NT2/D1 (cell line): Measurements from ENCODE around the gene WNT5B.

ENCODE experiments used
- DNase-seq: peaks from one replicate; pipeline ENCODE4 v3.0.0-alpha.2; 2011; ENCODE audit warnings: low read depth, low spot score
- H3K27me3 ChIP-seq: 2 replicates; pipeline ENCODE4 v1.6.0; 2011; ENCODE audit warnings: mild to moderate bottlenecking; ENCODE audit not compliant: insufficient read length, insufficient read depth
- H3K36me3 ChIP-seq: 2 replicates; pipeline ENCODE4 v1.6.1; 2011; ENCODE audit warnings: mild to moderate bottlenecking, low read length, mixed read lengths; ENCODE audit not compliant: insufficient read depth, insufficient read length
- H3K4me1 ChIP-seq: 2 replicates; pipeline ENCODE4 v1.5.1; 2011; ENCODE audit not compliant: insufficient read depth, insufficient read length
- H3K4me3 ChIP-seq: 2 replicates; pipeline ENCODE4 v1.5.1; 2011; ENCODE audit warnings: low read depth; ENCODE audit not compliant: insufficient read length
- H3K9ac ChIP-seq: 2 replicates; pipeline ENCODE4 v1.6.0; 2011; ENCODE audit warnings: low read depth; ENCODE audit not compliant: insufficient read length
- H3K9me3 ChIP-seq: 2 replicates; pipeline ENCODE4 v1.5.1; 2011; ENCODE audit warnings: mild to moderate bottlenecking, low read length; ENCODE audit not compliant: insufficient read depth
- SUZ12 ChIP-seq: IDR thresholded peaks from 2 replicates; pipeline ENCODE4 v1.6.1; 2011; ENCODE audit not compliant: insufficient read length, insufficient read depth; ENCODE audit errors: extremely low read depth
- YY1 ChIP-seq: IDR thresholded peaks from 2 replicates; pipeline ENCODE4 v1.6.1; 2011; ENCODE audit not compliant: insufficient read length, insufficient read depth
- ZNF274 ChIP-seq: IDR thresholded peaks from 2 replicates; pipeline ENCODE4 v1.6.1; 2011; ENCODE audit warnings: mild to moderate bottlenecking, low read depth, low read length

WNT5B gene

GRCh38 chr12:1633459-1633858 is 4.4 kb downstream of the WNT5B start:
- Histone ChIP-seq H3K9me3 (no peaks in the 10 kb centered on the region), H3K36me3 (peaks cover 49% of the 10 kb centered on the region), H3K4me1 (peaks cover 20% of the 10 kb centered on the region), H3K27me3 (peaks cover 45% of the 10 kb centered on the region), H3K9ac (no peak overlapping the region), H3K4me3 (no peak overlapping the region)
- TF ChIP-seq SUZ12 (no peak), YY1 (no peak), ZNF274 (no peak)
- DNase-seq = no peak

GRCh38 chr12:1634149-1634548 is 5.1 kb downstream of the WNT5B start:
- no peak for DNase-seq
- Histone ChIP-seq H3K4me3 (no peak overlapping the region), H3K27me3 (peaks cover 38% of the 10 kb centered on the region), H3K9ac (no peak overlapping the region), H3K36me3 (peaks cover 53% of the 10 kb centered on the region), H3K4me1 (peaks cover 16% of the 10 kb centered on the region), H3K9me3 (no peaks in the 10 kb centered on the region)
- TF ChIP-seq ZNF274 (no peak), YY1 (no peak)

GRCh38 chr12:1634590-1635191 is 5.7 kb downstream of the WNT5B start:
- Histone ChIP-seq H3K27me3 (peaks cover 33% of the 10 kb centered on the region), H3K4me1 (peaks cover 13% of the 10 kb centered on the region), H3K9ac (peak overlapping the region; percentile 6), H3K4me3 (no peak overlapping the region), H3K9me3 (no peaks in the 10 kb centered on the region), H3K36me3 (peaks cover 58% of the 10 kb centered on the region)
- TF ChIP-seq ZNF274 = no peak
- DNase-seq = peak; percentile 95

GRCh38 chr12:1635301-1636095 is 6.5 kb downstream of the WNT5B start:
- DNase-seq = no peak
- peaks cover 66% of the 10 kb centered on the region for H3K36me3 ChIP-seq
- no peaks in the 10 kb centered on the region for H3K9me3 ChIP-seq
- H3K4me3 ChIP-seq = no peak overlapping the region
- TF ChIP-seq SUZ12 = no peak
- no peak overlapping the region for H3K9ac ChIP-seq
- peaks cover 25% of the 10 kb centered on the region for H3K27me3 ChIP-seq
- H3K4me1 ChIP-seq = peaks cover 13% of the 10 kb centered on the region

- Histone ChIP-seq H3K4me3 (no peak overlapping the region), H3K27me3 (no peaks in the 10 kb centered on the region), H3K9me3 (no peaks in the 10 kb centered on the region), H3K4me1 (peaks cover 9% of the 10 kb centered on the region), H3K9ac (no peak overlapping the region), H3K36me3 (peaks cover 70% of the 10 kb centered on the region)
- DNase-seq = no peak
- no peak for TF ChIP-seq SUZ12
- no peak for TF ChIP-seq YY1
- no peak for TF ChIP-seq ZNF274
These were observed 9.2 kb downstream of the WNT5B start for GRCh38 chr12:1638203-1638602.

GRCh38 chr12:1639538-1639937 is 10.5 kb downstream of the WNT5B start:
- H3K27me3 ChIP-seq = no peaks in the 10 kb centered on the region
- no peak for TF ChIP-seq YY1
- TF ChIP-seq ZNF274 = no peak
- no peak for TF ChIP-seq SUZ12

GRCh38 chr12:1640328-1641234 is 11.6 kb downstream of the WNT5B start:
- Histone ChIP-seq H3K36me3 (peaks cover 69% of the 10 kb centered on the region), H3K9ac (no peak overlapping the region), H3K27me3 (no peaks in the 10 kb centered on the region), H3K4me3 (no peak overlapping the region), H3K4me1 (peaks cover 9% of the 10 kb centered on the region), H3K9me3 (no peaks in the 10 kb centered on the region)
- no peak for DNase-seq
- TF ChIP-seq SUZ12 = no peak
- no peak for TF ChIP-seq ZNF274
- no peak for TF ChIP-seq YY1

More at GRCh38 chr12:1639538-1639937, 10.5 kb downstream of the WNT5B start:
- Histone ChIP-seq H3K9me3 (no peaks in the 10 kb centered on the region), H3K4me3 (no peak overlapping the region), H3K4me1 (peaks cover 7% of the 10 kb centered on the region), H3K36me3 (peaks cover 72% of the 10 kb centered on the region), H3K9ac (no peak overlapping the region)
- DNase-seq = no peak
